H9 (cell line): ENCODE results near the gene LRRC28. TPM values are rescaled to one million over a fixed set of nuclear protein-coding genes. Genes with fewer than 3 reads are reported as not detected.

Experiments
- DNase-seq: peaks from one replicate; pipeline ENCODE4 v3.0.0-alpha.2; 2017
- H2AFZ ChIP-seq: one replicate; pipeline ENCODE4 v1.6.1; 2013; ENCODE audit warnings: mild to moderate bottlenecking, low read length, control low read depth, moderate library complexity
- H2AK5ac ChIP-seq: 2 replicates; pipeline ENCODE4 v1.6.1; 2013; ENCODE audit warnings: low read length, control low read depth, mixed read lengths; ENCODE audit not compliant: insufficient read length
- H2BK120ac ChIP-seq: one replicate; pipeline ENCODE4 v1.6.1; 2013; ENCODE audit warnings: low read depth, mild to moderate bottlenecking, low read length, control low read depth, inconsistent platforms; ENCODE audit not compliant: poor library complexity, severe bottlenecking
- H2BK12ac ChIP-seq: 2 replicates; pipeline ENCODE4 v1.6.1; 2013; ENCODE audit warnings: low read length, control low read depth, mixed read lengths, low read depth; ENCODE audit not compliant: insufficient read length
- H2BK15ac ChIP-seq: 2 replicates; pipeline ENCODE4 v1.6.1; 2013; ENCODE audit warnings: low read depth, low read length, control low read depth
- H2BK20ac ChIP-seq: one replicate; pipeline ENCODE4 v1.6.1; 2013; ENCODE audit warnings: low read depth, mild to moderate bottlenecking, low read length, control low read depth, inconsistent platforms; ENCODE audit not compliant: poor library complexity, severe bottlenecking
- H2BK5ac ChIP-seq: 2 replicates; pipeline ENCODE4 v1.6.1; 2013; ENCODE audit warnings: low read length, control low read depth, mixed read lengths; ENCODE audit not compliant: insufficient read length
- H3K14ac ChIP-seq: 2 replicates; pipeline ENCODE4 v1.6.1; 2013; ENCODE audit warnings: low read length, control low read depth; ENCODE audit not compliant: insufficient read depth
- H3K18ac ChIP-seq: 2 replicates; pipeline ENCODE4 v1.6.1; 2013; ENCODE audit warnings: low read depth, mild to moderate bottlenecking, mixed read lengths, low read length, control low read depth; ENCODE audit not compliant: insufficient read length
- H3K23ac ChIP-seq: 2 replicates; pipeline ENCODE4 v1.6.1; 2013; ENCODE audit warnings: low read length, control low read depth, mixed read lengths, low read depth; ENCODE audit not compliant: insufficient read length
- H3K23me2 ChIP-seq: 2 replicates; pipeline ENCODE4 v1.6.1; 2013; ENCODE audit warnings: low read depth, mild to moderate bottlenecking, mixed read lengths, low read length, control low read depth; ENCODE audit not compliant: insufficient read length, poor library complexity, severe bottlenecking
- H3K27ac ChIP-seq: 2 replicates; pipeline ENCODE4 v1.5.1; 2013; ENCODE audit warnings: low read length, control low read depth, mixed read lengths, low read depth; ENCODE audit not compliant: insufficient read length
- H3K27me3 ChIP-seq: 2 replicates; pipeline ENCODE4 v1.6.1; 2013; ENCODE audit warnings: low read length, control low read depth, inconsistent platforms; ENCODE audit not compliant: insufficient read depth
- H3K4ac ChIP-seq: 2 replicates; pipeline ENCODE4 v1.6.1; 2013; ENCODE audit warnings: low read depth, mild to moderate bottlenecking, control low read depth, inconsistent platforms, low read length, moderate library complexity
- H3K4me1 ChIP-seq: 2 replicates; pipeline ENCODE4 v1.6.1; 2013; ENCODE audit warnings: low read length, control low read depth, inconsistent platforms; ENCODE audit not compliant: insufficient read depth
- H3K4me2 ChIP-seq: 2 replicates; pipeline ENCODE4 v1.6.1; 2013; ENCODE audit warnings: low read length, control low read depth, mixed read lengths; ENCODE audit not compliant: insufficient read length, insufficient read depth
- H3K56ac ChIP-seq: 2 replicates; pipeline ENCODE4 v1.6.1; 2013; ENCODE audit warnings: low read depth, mild to moderate bottlenecking, mixed read lengths, low read length, control low read depth; ENCODE audit not compliant: insufficient read length
- H3K79me1 ChIP-seq: 2 replicates; pipeline ENCODE4 v1.6.1; 2013; ENCODE audit warnings: low read depth, mild to moderate bottlenecking, moderate library complexity, low read length, control low read depth, inconsistent platforms; ENCODE audit not compliant: insufficient read depth, poor library complexity, severe bottlenecking
- H3K79me2 ChIP-seq: 2 replicates; pipeline ENCODE4 v1.6.1; 2013; ENCODE audit warnings: low read length, control low read depth, inconsistent platforms; ENCODE audit not compliant: insufficient read depth
- H3K9ac ChIP-seq: 2 replicates; pipeline ENCODE4 v1.6.1; 2013; ENCODE audit warnings: low read length, control low read depth, mixed read lengths; ENCODE audit not compliant: insufficient read length; ENCODE audit errors: extremely low read depth
- H3K9me3 ChIP-seq: one replicate; pipeline ENCODE4 v1.6.1; 2013; ENCODE audit warnings: low read depth, low read length, inconsistent platforms; ENCODE audit not compliant: control insufficient read depth
- H3T11ph ChIP-seq: one replicate; pipeline ENCODE4 v1.6.1; 2013; ENCODE audit warnings: mild to moderate bottlenecking, low read length, control low read depth, inconsistent platforms
- H4K20me1 ChIP-seq: one replicate; pipeline ENCODE4 v1.6.1; 2013; ENCODE audit not compliant: control insufficient read depth, insufficient read length, insufficient read depth
- H4K5ac ChIP-seq: 2 replicates; pipeline ENCODE4 v1.6.1; 2013; ENCODE audit warnings: low read depth, mild to moderate bottlenecking, mixed read lengths, low read length, control low read depth; ENCODE audit not compliant: insufficient read length
- H4K8ac ChIP-seq: replicated peaks from 2 replicates; pipeline ENCODE4 v1.6.1; 2013; ENCODE audit warnings: low read length, control low read depth, mixed read lengths, low read depth; ENCODE audit not compliant: insufficient read length
- H4K91ac ChIP-seq: 2 replicates; pipeline ENCODE4 v1.6.1; 2013; ENCODE audit warnings: low read depth, mild to moderate bottlenecking, moderate library complexity, mixed read lengths, low read length, control low read depth; ENCODE audit not compliant: insufficient read length
- H3K27ac Mint-ChIP-seq, 3 experiments: 2 replicates in 2 of 3; 3 replicates in 1 of 3; pipeline ENCODE4 v1.8.0; 2020 to 2021; ENCODE audit warnings: mixed read lengths in 3 of 3, mild to moderate bottlenecking in 1 of 3, moderate library complexity in 1 of 3
- H3K27me3 Mint-ChIP-seq: 2 replicates; pipeline ENCODE4 v1.8.0; 2021; ENCODE audit warnings: low read depth, mild to moderate bottlenecking, moderate library complexity, mixed read lengths
- H3K36me3 Mint-ChIP-seq, 3 experiments: 2 replicates in 2 of 3; 3 replicates in 1 of 3; pipeline ENCODE4 v1.8.0; 2020 to 2021; ENCODE audit warnings: low read depth in 3 of 3, mixed read lengths in 3 of 3; ENCODE audit not compliant: insufficient read depth in 1 of 3
- H3K4me1 Mint-ChIP-seq, 2 experiments: 2 replicates each; pipeline ENCODE4 v1.8.0; 2020; ENCODE audit warnings: mixed read lengths in 2 of 2
- H3K4me3 Mint-ChIP-seq, 2 experiments: 2 replicates in 1 of 2; 3 replicates in 1 of 2; pipeline ENCODE4 v1.8.0; 2020 to 2021; ENCODE audit warnings: mild to moderate bottlenecking in 2 of 2, mixed read lengths in 2 of 2, moderate library complexity in 1 of 2
- H3K9me3 Mint-ChIP-seq, 2 experiments: 2 replicates in 1 of 2; 3 replicates in 1 of 2; pipeline ENCODE4 v1.8.0; 2020; ENCODE audit warnings: mild to moderate bottlenecking in 2 of 2, mixed read lengths in 2 of 2, moderate library complexity in 1 of 2
- WGBS: extraction: QIAGEN DNeasy Blood & Tissue Kit; methylation state at CpG from one replicate; pipeline ENCODE4 v1.1.7; 2013; ENCODE audit warnings: missing lambda C conversion rate, low lambda C conversion rate, mixed read lengths; ENCODE audit not compliant: insufficient read length; ENCODE audit errors: extremely low coverage; 5-methylcytosine and 5-hydroxymethylcytosine counted together
- total RNA-seq: library from RNA; stranded (reverse); gene quantifications from 2 replicates; pipeline ENCODE4 v1.2.1, GENCODE V29; 2021
- TF ChIP-seq, protein P1 (sequence below): fragments of 200-600 bp; sonication (generic); conservative IDR thresholded peaks from 3 replicates; pipeline ENCODE4 v1.8.0; 2021; ENCODE audit warnings: antibody characterized with exemption, mild to moderate bottlenecking

LRRC28 gene
- total RNA-seq, 1 experiment from 2014 or later, result 17.6 TPM

DNA sequence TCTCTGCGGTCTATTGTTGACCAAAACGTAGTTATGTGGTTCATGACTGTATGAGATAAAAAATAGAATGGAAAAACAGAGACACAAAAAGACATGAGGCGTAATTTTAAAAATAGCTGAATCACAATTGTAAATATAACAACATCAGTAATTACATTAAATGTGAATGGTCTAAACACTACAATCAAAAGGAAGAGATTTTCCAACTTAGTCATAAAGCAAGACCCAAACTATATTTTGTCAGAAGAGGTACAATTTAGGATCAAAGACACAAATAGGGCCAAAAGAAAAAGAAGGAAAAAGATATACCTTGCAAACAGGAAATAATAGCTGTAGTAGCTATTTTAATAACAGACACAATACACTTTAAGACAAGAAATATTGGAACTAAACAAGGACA, 61.5 kb downstream of the LRRC28 start:
- H3K27ac Mint-ChIP-seq, result no peak overlapping the region
- no peak overlapping the region for H3K4ac ChIP-seq
- no peak overlapping the region for H3K23ac ChIP-seq
- H3K23me2 ChIP-seq, result no peaks in the 10 kb centered on the region
- H3K27me3 Mint-ChIP-seq, result no peaks in the 10 kb centered on the region
- H3K56ac ChIP-seq, result no peak overlapping the region
- H4K20me1 ChIP-seq, result no peaks in the 10 kb centered on the region
- TF ChIP-seq, protein P1, sequence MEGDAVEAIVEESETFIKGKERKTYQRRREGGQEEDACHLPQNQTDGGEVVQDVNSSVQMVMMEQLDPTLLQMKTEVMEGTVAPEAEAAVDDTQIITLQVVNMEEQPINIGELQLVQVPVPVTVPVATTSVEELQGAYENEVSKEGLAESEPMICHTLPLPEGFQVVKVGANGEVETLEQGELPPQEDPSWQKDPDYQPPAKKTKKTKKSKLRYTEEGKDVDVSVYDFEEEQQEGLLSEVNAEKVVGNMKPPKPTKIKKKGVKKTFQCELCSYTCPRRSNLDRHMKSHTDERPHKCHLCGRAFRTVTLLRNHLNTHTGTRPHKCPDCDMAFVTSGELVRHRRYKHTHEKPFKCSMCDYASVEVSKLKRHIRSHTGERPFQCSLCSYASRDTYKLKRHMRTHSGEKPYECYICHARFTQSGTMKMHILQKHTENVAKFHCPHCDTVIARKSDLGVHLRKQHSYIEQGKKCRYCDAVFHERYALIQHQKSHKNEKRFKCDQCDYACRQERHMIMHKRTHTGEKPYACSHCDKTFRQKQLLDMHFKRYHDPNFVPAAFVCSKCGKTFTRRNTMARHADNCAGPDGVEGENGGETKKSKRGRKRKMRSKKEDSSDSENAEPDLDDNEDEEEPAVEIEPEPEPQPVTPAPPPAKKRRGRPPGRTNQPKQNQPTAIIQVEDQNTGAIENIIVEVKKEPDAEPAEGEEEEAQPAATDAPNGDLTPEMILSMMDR, result no peak
- H3K4me1 Mint-ChIP-seq, result peaks cover 5 to 10% of the 10 kb centered on the region in 2 experiments
- H3K18ac ChIP-seq, result no peak overlapping the region
- no peak overlapping the region for H2AFZ ChIP-seq
- H4K5ac ChIP-seq, result no peak overlapping the region
- H2BK120ac ChIP-seq, result no peak overlapping the region
- no peak overlapping the region for H3K4me2 ChIP-seq
- H3K9me3 Mint-ChIP-seq, result peaks cover 4 to 17% of the 10 kb centered on the region in 2 experiments; a peak in 4 of 5 replicates
- no peak overlapping the region for H2BK15ac ChIP-seq
- H3K9me3 ChIP-seq, result peaks cover 7% of the 10 kb centered on the region
- no peak overlapping the region for H2BK20ac ChIP-seq
- H3K14ac ChIP-seq, result no peak overlapping the region
- H3K36me3 Mint-ChIP-seq, result peaks cover 10 to 25% (median 11%) of the 10 kb centered on the region in 3 experiments
- WGBS, result no CpG with 5 or more reads among the region's 3 CpGs
- H4K8ac ChIP-seq, result no peak overlapping the region
- H3K79me1 ChIP-seq, result no peaks in the 10 kb centered on the region
- no peak for DNase-seq
- H3K4me3 Mint-ChIP-seq, result no peak overlapping the region
- no peak overlapping the region for H3K27ac ChIP-seq
- H3T11ph ChIP-seq, result no peak overlapping the region
- H3K9ac ChIP-seq, result no peak overlapping the region
- H3K79me2 ChIP-seq, result no peaks in the 10 kb centered on the region
- no peak overlapping the region for H2AK5ac ChIP-seq
- no peaks in the 10 kb centered on the region; the same call in 1 of the 2 replicates for H3K4me1 ChIP-seq
- H2BK12ac ChIP-seq, result no peak overlapping the region
- no peaks in the 10 kb centered on the region for H3K27me3 ChIP-seq
- no peak overlapping the region for H4K91ac ChIP-seq
- no peak overlapping the region for H2BK5ac ChIP-seq
